Measurements from ENCODE around the gene USP48.
"Not testable (repeated sequence)": the region's sequence is repeated elsewhere in the genome, so short reads cannot be mapped to it uniquely, and the experiment has no call there.

GRCh38 chr1:21771672-21772071 is 11.3 kb downstream of the USP48 start:
- TF ChIP-seq POLR2AphosphoS5 (IDR thresholded peaks at IDR 0.05; ENCODE audit: low read length); CTCF (IDR thresholded peaks at IDR 0.05 in 2 of 3, conservative IDR thresholded peaks at IDR 0.05 in 1 of 3; ENCODE audit: control insufficient read depth in 2 of 3, extremely low read depth in 1 of 3, insufficient read depth in 1 of 3, low read depth in 3 of 3, low read length in 3 of 3); PRDM15 (CRISPR knock-in tag; IDR thresholded peaks at IDR 0.05); BRCA1 (IDR thresholded peaks at IDR 0.05; ENCODE audit: low read depth, low read length); NR2F1 (conservative IDR thresholded peaks at IDR 0.05); PKNOX1 (IDR thresholded peaks at IDR 0.05); EGR1 (IDR thresholded peaks at IDR 0.05; ENCODE audit: borderline replicate concordance in 1 of 2, low read depth in 2 of 2, low read length in 2 of 2); ATF2 (IDR thresholded peaks at IDR 0.05; ENCODE audit: low read length); CREB1 (IDR thresholded peaks at IDR 0.05; ENCODE audit: low read depth); RAD21 (IDR thresholded peaks at IDR 0.05; ENCODE audit: insufficient read depth, low read depth, low read length): not testable (repeated sequence)

All from GM12878 (cell line).